Natural killer cell (primary cell): Measurements from ENCODE around the gene FNBP1. TPM values are rescaled to one million over a fixed set of nuclear protein-coding genes. Genes with fewer than 3 reads are reported as not detected.
"Not testable (repeated sequence)": the region's sequence is repeated elsewhere in the genome, so short reads cannot be mapped to it uniquely, and the experiment has no call there.

ENCODE experiments used
- ATAC-seq, 3 donors: fragments of 150-1000 bp in 2 of 3; fragments of 200-7000 bp in 1 of 3; cut with Tn5 transposase; 1 replicate in 1 of 3; 2 replicates in 2 of 3; pipeline ENCODE4 v1.10.0; 2021; ENCODE audit warnings: mild to moderate bottlenecking in 2 of 3, moderate library complexity in 2 of 3
- DNase-seq, 2 donors: peaks; one replicate each; pipeline versions ENCODE4 v3.0.0 to v3.0.0-alpha.2; 2013 to 2021; ENCODE audit warnings: mixed read lengths in 1 of 2
- H3K27ac ChIP-seq: one replicate; pipeline ENCODE4 v1.5.1; 2013; ENCODE audit warnings: mild to moderate bottlenecking, low read length
- H3K27me3 ChIP-seq: one replicate; pipeline ENCODE4 v1.6.1; 2013; ENCODE audit warnings: low read length; ENCODE audit not compliant: control insufficient read depth, insufficient read depth
- H3K36me3 ChIP-seq: one replicate; pipeline ENCODE4 v1.6.1; 2013; ENCODE audit warnings: low read length; ENCODE audit not compliant: control insufficient read depth, insufficient read depth
- H3K4me1 ChIP-seq: one replicate; pipeline ENCODE4 v1.6.1; 2013; ENCODE audit warnings: low read length; ENCODE audit not compliant: control insufficient read depth, insufficient read depth
- H3K4me3 ChIP-seq: one replicate; pipeline ENCODE4 v1.5.1; 2013; ENCODE audit warnings: low read length
- H3K9me3 ChIP-seq: one replicate; pipeline ENCODE4 v1.6.1; 2013; ENCODE audit warnings: low read length; ENCODE audit not compliant: control insufficient read depth, insufficient read depth
- H3K27ac Mint-ChIP-seq, 2 donors: one replicate each; pipeline ENCODE4 v1.8.0; 2022; ENCODE audit warnings: mild to moderate bottlenecking in 2 of 2, mixed read lengths in 2 of 2, moderate library complexity in 1 of 2
- H3K27me3 Mint-ChIP-seq, 2 donors: one replicate each; pipeline ENCODE4 v1.8.0; 2022; ENCODE audit warnings: low read depth in 2 of 2, mixed read lengths in 2 of 2
- H3K36me3 Mint-ChIP-seq: one replicate; pipeline ENCODE4 v1.8.0; 2022; ENCODE audit warnings: mixed read lengths
- H3K4me1 Mint-ChIP-seq, 2 donors: one replicate each; pipeline ENCODE4 v1.8.0; 2022; ENCODE audit warnings: mixed read lengths in 2 of 2
- H3K4me3 Mint-ChIP-seq: one replicate; pipeline ENCODE4 v1.8.0; 2022; ENCODE audit warnings: mild to moderate bottlenecking, moderate library complexity, mixed read lengths
- H3K9me3 Mint-ChIP-seq, 2 donors: one replicate each; pipeline ENCODE4 v1.8.0; 2022; ENCODE audit warnings: mixed read lengths in 2 of 2
- CTCF ChIP-seq: fragments of 200-600 bp; IDR thresholded peaks from one replicate; pipeline ENCODE4 v1.8.0; 2022; ENCODE audit warnings: antibody characterized with exemption
- WGBS: methylation state at CpG from one replicate; pipeline ENCODE4 v1.1.7; 2013; ENCODE audit warnings: missing lambda C conversion rate; ENCODE audit not compliant: insufficient coverage; 5-methylcytosine and 5-hydroxymethylcytosine counted together
- intact Hi-C: fragments of 100-400 bp; cut with micrococcal nuclease; formaldehyde crosslinking; loops from one replicate; pipeline ENCODE4 v1.14.2; 2022
- total RNA-seq, 4 donors: library from RNA; stranded (reverse); fragments of 120-200 nt in 1 of 4; gene quantifications; one replicate each; pipeline versions ENCODE4 v1.2.3 to v1.2.4, GENCODE V29; 2013 to 2022

The FNBP1 gene
- total RNA-seq, 3 donors from 2014 or later (not counting 1 experiment from before 2014, with no cell fraction given) = 177 to 209 (median 203) TPM

GRCh38 chr9:130001190-130001589 lies 41.8 kb downstream of the FNBP1 start:
- H3K9me3 ChIP-seq = no peaks in the 10 kb centered on the region
- H3K27ac ChIP-seq = peak overlapping the region; percentile 39
- H3K4me3 ChIP-seq = no peak overlapping the region
- no peak for DNase-seq
- 45% methylated on average over 7 of the region's 7 CpGs for WGBS
- Mint-ChIP-seq H3K4me1 (peaks cover 33 to 58% of the 10 kb centered on the region in 2 donors), H3K9me3 (no peaks in the 10 kb centered on the region), H3K27ac (peak overlapping the region; percentile 83 to 91), H3K27me3 (no peaks in the 10 kb centered on the region), H3K36me3 (no peaks in the 10 kb centered on the region), H3K4me3 (peak overlapping the region; percentile 62)
- no peaks in the 10 kb centered on the region for H3K27me3 ChIP-seq
- TF ChIP-seq CTCF = no peak
- peaks cover 60% of the 10 kb centered on the region for H3K4me1 ChIP-seq
- ATAC-seq = peak; percentile 58 to 72 (median 66)
- H3K36me3 ChIP-seq = peaks cover 3% of the 10 kb centered on the region
- intact Hi-C loops = no loop called here

- no peak overlapping the region for H3K4me3 ChIP-seq
- Mint-ChIP-seq H3K27me3 (no peaks in the 10 kb centered on the region), H3K27ac (peak overlapping the region; percentile 83 to 91), H3K4me3 (peak overlapping the region; percentile 9), H3K4me1 (peaks cover 50 to 71% of the 10 kb centered on the region in 2 donors), H3K9me3 (no peaks in the 10 kb centered on the region), H3K36me3 (no peaks in the 10 kb centered on the region)
- H3K9me3 ChIP-seq = no peaks in the 10 kb centered on the region
- H3K36me3 ChIP-seq = peaks cover 6% of the 10 kb centered on the region
- H3K4me1 ChIP-seq = peaks cover 67% of the 10 kb centered on the region
- no peak for TF ChIP-seq CTCF
- ATAC-seq = no peak
- intact Hi-C loops = loop anchor here (5.0 kb wide), 2 partner anchors 38 to 52 kb away; no protein-coding TSS in a partner anchor
- 76% methylated on average over 5 of the region's 5 CpGs for WGBS
- DNase-seq = no peak
- H3K27me3 ChIP-seq = no peaks in the 10 kb centered on the region
- H3K27ac ChIP-seq = peak overlapping the region; percentile 9
These were observed 43.9 kb downstream of the FNBP1 start for GRCh38 chr9:129999141-129999510.

GRCh38 chr9:129998491-129999140 lies 44.4 kb downstream of the FNBP1 start:
- Histone ChIP-seq H3K27ac (peak overlapping the region; percentile 9), H3K9me3 (no peaks in the 10 kb centered on the region), H3K4me3 (no peak overlapping the region), H3K4me1 (peaks cover 61% of the 10 kb centered on the region), H3K27me3 (no peaks in the 10 kb centered on the region), H3K36me3 (peaks cover 9% of the 10 kb centered on the region)
- Mint-ChIP-seq H3K27ac (peak overlapping the region; percentile 83 to 91), H3K4me3 (no peak overlapping the region), H3K4me1 (peaks cover 55 to 69% of the 10 kb centered on the region in 2 donors), H3K36me3 (no peaks in the 10 kb centered on the region), H3K27me3 (no peaks in the 10 kb centered on the region), H3K9me3 (no peaks in the 10 kb centered on the region)
- DNase-seq = peak in 1 of 2 donors; percentile 58
- no peak for ATAC-seq
- TF ChIP-seq CTCF = no peak
- 79% methylated on average over 3 of the region's 5 CpGs for WGBS
- intact Hi-C loops = loop anchor here (5.0 kb wide), 2 partner anchors 39 to 51 kb away; no protein-coding TSS in a partner anchor

GRCh38 chr9:129997706-129998105 lies 45.3 kb downstream of the FNBP1 start:
- not testable (repeated sequence) for ATAC-seq, H3K4me3 ChIP-seq, H3K27me3 ChIP-seq, H3K36me3 Mint-ChIP-seq, H3K9me3 Mint-ChIP-seq, H3K27ac ChIP-seq, H3K27me3 Mint-ChIP-seq, H3K36me3 ChIP-seq, DNase-seq, H3K27ac Mint-ChIP-seq, H3K9me3 ChIP-seq, H3K4me3 Mint-ChIP-seq
- WGBS = 100% methylated on average over 3 of the region's 3 CpGs
- H3K4me1 ChIP-seq = peaks cover 52% of the 10 kb centered on the region
- peaks cover 52 to 61% of the 10 kb centered on the region in 2 donors for H3K4me1 Mint-ChIP-seq
- intact Hi-C loops = loop anchor here (5.0 kb wide), 2 partner anchors 40 to 50 kb away; no protein-coding TSS in a partner anchor
